K562 (cell line): ENCODE measurements around the gene HAPLN3. TPM values are rescaled to one million over a fixed set of nuclear protein-coding genes. Genes with fewer than 3 reads are reported as not detected.
A peak's percentile ranks its signal among the peaks of the same experiment; 100 is the strongest.

ENCODE experiments used
- ATAC-seq: fragments of 200-7000 bp; cut with Tn5 transposase; 3 replicates; pipeline ENCODE4 v1.9.1; 2020; ENCODE audit warnings: moderate library complexity
- BruUV-seq: library from RNA; stranded (reverse); fragments of 400-500 nt; replicated peaks from 2 replicates; lab custom pipeline; 2021; lab: Mats Ljungman, UMichigan
- CTCF ChIA-PET: fragments of 300-600 bp; formaldehyde crosslinking; extraction: SDS; loops from one replicate; lab custom pipeline; 2021; ENCODE audit warnings: low intra/inter-chr PET ratio; lab: Yijun Ruan, JAX
- POLR2A ChIA-PET: fragments of 300-600, 350-650 bp; sonication (Branson Sonifier 250); formaldehyde crosslinking; extraction: SDS; loops from one replicate; lab custom pipeline; 2021; ENCODE audit warnings: antibody characterized with exemption, inconsistent platforms; lab: Yijun Ruan, JAX
- DNase-seq, 4 experiments: peaks; one replicate each; pipeline versions ENCODE4 v3.0.0 to v3.0.0-alpha.2; 2011 to 2018; ENCODE audit warnings: low spot score in 3 of 4, mixed read lengths in 3 of 4; ENCODE audit errors: extremely low read depth in 1 of 4
- FAIRE-seq: peaks from 2 replicates; lab custom pipeline; 2011; peaks lifted over from hg19 to GRCh38; lab: Jason Lieb, UNC
- H2AFZ ChIP-seq: 2 replicates; pipeline ENCODE4 v1.6.0; 2011; ENCODE audit warnings: low read depth, low read length, control low read depth, inconsistent platforms
- H3K27ac ChIP-seq: fragments of 200-600 bp; 3 replicates; pipeline ENCODE4 v1.8.0; 2011; ENCODE audit warnings: low read depth, mild to moderate bottlenecking, control low read depth, inconsistent platforms, low read length, moderate library complexity, mixed read lengths; ENCODE audit errors: extremely low read depth
- H3K27me3 ChIP-seq, 2 experiments: fragments of 300-600 bp in 1 of 2; 2 replicates in 1 of 2; 3 replicates in 1 of 2; pipeline versions ENCODE4 v1.6.0 to v1.8.0; 2011; ENCODE audit warnings: inconsistent platforms in 2 of 2, low read length in 2 of 2, mild to moderate bottlenecking in 1 of 2, mixed read lengths in 1 of 2, moderate library complexity in 1 of 2; ENCODE audit not compliant: control insufficient read depth in 2 of 2, insufficient read depth in 2 of 2
- H3K36me3 ChIP-seq: fragments of 300-600 bp; 3 replicates; pipeline ENCODE4 v1.8.0; 2011; ENCODE audit warnings: mild to moderate bottlenecking, low read length, inconsistent platforms; ENCODE audit not compliant: control insufficient read depth, insufficient read depth
- H3K4me1 ChIP-seq, 2 experiments: fragments of 200-600 bp in 1 of 2; replicated peaks in 1 of 2; 2 replicates in 1 of 2; 3 replicates in 1 of 2; pipeline versions ENCODE4 v1.5.1 to v1.8.0; 2011; ENCODE audit warnings: inconsistent platforms in 2 of 2, low read length in 2 of 2, mild to moderate bottlenecking in 1 of 2, mixed read lengths in 1 of 2, moderate library complexity in 1 of 2; ENCODE audit not compliant: control insufficient read depth in 2 of 2, insufficient read depth in 2 of 2
- H3K4me2 ChIP-seq: 2 replicates; pipeline ENCODE4 v1.6.1; 2011; ENCODE audit warnings: low read length, control low read depth, inconsistent platforms, mixed read lengths; ENCODE audit not compliant: insufficient read depth
- H3K4me3 ChIP-seq: fragments of 200-600 bp; sonication (generic), shearing (Covaris generic); 2 replicates; pipeline ENCODE4 v1.5.1; 2016; ENCODE audit warnings: control low read depth, inconsistent platforms
- H3K79me2 ChIP-seq: fragments of 200-600 bp; 3 replicates; pipeline ENCODE4 v1.8.0; 2011; ENCODE audit warnings: low read length, inconsistent platforms; ENCODE audit not compliant: control insufficient read depth, insufficient read depth
- H3K9ac ChIP-seq, 2 experiments: 2 replicates each; pipeline versions ENCODE4 v1.6.0 to v1.6.1; 2011; ENCODE audit warnings: low read depth in 2 of 2, low read length in 2 of 2, control low read depth in 1 of 2, inconsistent platforms in 1 of 2, mild to moderate bottlenecking in 1 of 2, mixed read lengths in 1 of 2; ENCODE audit not compliant: insufficient read depth in 1 of 2
- H3K9me1 ChIP-seq: one replicate; pipeline ENCODE4 v1.6.0; 2011; ENCODE audit warnings: inconsistent platforms, mild to moderate bottlenecking, low read length, moderate library complexity; ENCODE audit not compliant: control insufficient read depth, insufficient read depth
- H3K9me3 ChIP-seq: replicated peaks from 2 replicates; pipeline ENCODE4 v1.5.1; 2011; ENCODE audit warnings: low read depth, low read length, inconsistent platforms; ENCODE audit not compliant: control insufficient read depth, insufficient read depth
- H4K20me1 ChIP-seq: replicated peaks from 2 replicates; pipeline ENCODE4 v1.6.1; 2011; ENCODE audit warnings: low read length, inconsistent platforms, mixed read lengths; ENCODE audit not compliant: control insufficient read depth, insufficient read depth
- CEBPZ ChIP-seq: fragments of 150-350 bp; IDR thresholded peaks from 2 replicates; pipeline ENCODE4 v1.6.1; 2014; ENCODE audit warnings: low read depth, mild to moderate bottlenecking, low read length, borderline replicate concordance
- EGR1 ChIP-seq: fragments of 450-650 bp; conservative IDR thresholded peaks from 2 replicates; pipeline ENCODE4 v1.6.1; 2017; ENCODE audit warnings: mild to moderate bottlenecking
- JUN ChIP-seq, 2 experiments: sonication (generic) in 1 of 2; formaldehyde crosslinking in 1 of 2; IDR thresholded peaks; 2 replicates each; pipeline versions ENCODE4 v1.6.1 to v1.8.0; 2012 to 2022; ENCODE audit warnings: borderline replicate concordance in 2 of 2, mild to moderate bottlenecking in 2 of 2, improper control_type of control experiment in 1 of 2, low read depth in 1 of 2, low read length in 1 of 2, missing genetic modification reagents in 1 of 2
- MEIS2 ChIP-seq: fragments of 450-650 bp; IDR thresholded peaks from 2 replicates; pipeline ENCODE4 v1.6.1; 2014; ENCODE audit warnings: mild to moderate bottlenecking; ENCODE audit not compliant: partially characterized antibody
- MTA1 ChIP-seq: fragments of 450-650 bp; IDR thresholded peaks from 2 replicates; pipeline ENCODE4 v1.6.1; 2017; ENCODE audit warnings: borderline replicate concordance
- NCOA2 ChIP-seq, 2 experiments: fragments of 450-650 bp; IDR thresholded peaks; 2 replicates each; pipeline ENCODE4 v1.6.1; 2018; ENCODE audit warnings: mild to moderate bottlenecking in 2 of 2, moderate library complexity in 1 of 2; ENCODE audit not compliant: partially characterized antibody in 2 of 2
- NCOA4 ChIP-seq: fragments of 450-650 bp; IDR thresholded peaks from 2 replicates; pipeline ENCODE4 v1.6.1; 2018; ENCODE audit warnings: mild to moderate bottlenecking; ENCODE audit not compliant: partially characterized antibody
- PHTF2 ChIP-seq: fragments of 250-450 bp; sonication (Bioruptor Pico); IDR thresholded peaks from 2 replicates; pipeline ENCODE4 v1.5.0; 2021; ENCODE audit warnings: mild to moderate bottlenecking
- POLR2G ChIP-seq: fragments of 200-400 bp; formaldehyde crosslinking; IDR thresholded peaks from 2 replicates; pipeline ENCODE4 v1.6.1; 2017; ENCODE audit warnings: low read depth, mild to moderate bottlenecking, antibody characterized with exemption, low read length, moderate library complexity
- POU5F1 ChIP-seq: fragments of 150-350 bp; IDR thresholded peaks from 2 replicates; pipeline ENCODE4 v1.6.1; 2014; ENCODE audit warnings: borderline replicate concordance, low read length, low read depth, mild to moderate bottlenecking; ENCODE audit not compliant: partially characterized antibody
- RBFOX2 ChIP-seq: fragments of 200-400 bp; formaldehyde crosslinking; IDR thresholded peaks from 2 replicates; pipeline ENCODE4 v1.6.1; 2017; ENCODE audit warnings: low read depth, mild to moderate bottlenecking, low read length, moderate library complexity
- SUPT5H ChIP-seq: fragments of 450-650 bp; IDR thresholded peaks from 2 replicates; pipeline ENCODE4 v1.6.1; 2016
- ZHX1 ChIP-seq: fragments of 150-350 bp; conservative IDR thresholded peaks from 2 replicates; pipeline ENCODE4 v1.6.1; 2014; ENCODE audit warnings: low read length
- WGBS: fragments of 100-300 bp; shearing (Covaris generic); methylation state at CpG from one replicate; pipeline ENCODE4 v1.1.6; 2016; ENCODE audit warnings: low coverage, mixed read lengths; ENCODE audit not compliant: insufficient coverage; ENCODE audit errors: missing lambda C conversion rate; 5-methylcytosine and 5-hydroxymethylcytosine counted together
- in situ Hi-C: fragments of 300-500 bp; cut with MboI; formaldehyde crosslinking; loops from 4 replicates; pipeline ENCODE4 v1.15.0; 2018; ENCODE audit warnings: inconsistent platforms, mixed read lengths
- intact Hi-C: fragments of 100-400 bp; cut with micrococcal nuclease; formaldehyde crosslinking; loops from 2 replicates; pipeline ENCODE4 v1.14.2; 2022
- polyA plus RNA-seq, 8 experiments: library from polyadenylated mRNA; depleted of rRNA in 4 of 8; stranded (reverse) in 5 of 8; unstranded in 3 of 8; fragments of >200 nt; fragmentation: Nextera tagmentation in 2 of 8; fragmentation: Illumina TruSeq in 1 of 8; extraction: Ambion mirVana in 2 of 8; extraction: Trizol in 1 of 8; gene quantifications; 2 replicates each; pipeline versions ENCODE4 v1.2.1 to v1.2.3, GENCODE V29; 2011 to 2014; ENCODE audit warnings: inconsistent platforms in 1 of 8, missing spikeins in 1 of 8
- total RNA-seq, 7 experiments: library from RNA; depleted of rRNA in 6 of 7; stranded (reverse); fragments of >200 nt in 6 of 7; fragmentation: Illumina TruSeq in 2 of 7; extraction: Trizol in 2 of 7; gene quantifications; 2 replicates each; pipeline versions ENCODE4 v1.2.1 to v1.2.3, GENCODE V29; 2011 to 2021; ENCODE audit warnings: low replicate concordance in 1 of 7

Gene HAPLN3
- total and polyA plus RNA-seq, 9 of the 15 experiments (the other 6 are each of a cell fraction or from before 2014, with no cell fraction given), result 0.04 to 2.4 (median 0.65) TPM

- 0 out of 2 replicates have a peak, but pooled peaks have one; percentile 6 for TF ChIP-seq EGR1
- no peak for TF ChIP-seq MTA1
- TF ChIP-seq, all 486 proteins: peak for 9
Observed at GRCh38 chr15:88908697-88909621, 13.6 kb upstream of the HAPLN3 start (continued).

GRCh38 chr15:88908123-88908522, 12.8 kb upstream of the HAPLN3 start:
- H3K9me1 ChIP-seq, result peaks cover 3% of the 10 kb centered on the region
- CTCF ChIA-PET, result no interaction called here
- in situ Hi-C loops, result no loop called here
- POLR2A ChIA-PET, result interaction anchor here (0.6 to 1.4 kb wide), 5 partner anchors 93 to 124 kb away, joined by 3 to 5 read pairs (median 3); no protein-coding TSS in a partner anchor
- H3K4me2 ChIP-seq, result no peak overlapping the region
- peaks cover 36% of the 10 kb centered on the region for H3K79me2 ChIP-seq
- no peak overlapping the region for H3K27ac ChIP-seq
- WGBS, result 84% methylated on average over 12 of the region's 12 CpGs
- no peak for DNase-seq
- FAIRE-seq, result no peak
- H3K4me3 ChIP-seq, result no peak overlapping the region
- H2AFZ ChIP-seq, result no peak overlapping the region
- peaks cover 36 to 48% of the 10 kb centered on the region in 2 experiments; a peak in 4 of 5 replicates for H3K4me1 ChIP-seq
- no TSS peak for BruUV-seq
- 0 out of 2 replicates have a peak, but pooled peaks cover 9% of the 10 kb centered on the region for H4K20me1 ChIP-seq
- no peak for ATAC-seq
- no peaks in the 10 kb centered on the region for H3K9me3 ChIP-seq
- H3K9ac ChIP-seq, result no peak overlapping the region
- H3K27me3 ChIP-seq, result no peaks in the 10 kb centered on the region
- peaks cover 78% of the 10 kb centered on the region for H3K36me3 ChIP-seq
- intact Hi-C loops, result no loop called here
- TF ChIP-seq NCOA4 (no peak), RBFOX2 (peak; percentile 56), POU5F1 (no peak), CEBPZ (no peak), NCOA2 (IDR thresholded peaks at IDR 0.05; ENCODE audit: partially characterized antibody in 2 of 2) (no peak), MEIS2 (no peak), JUN (IDR thresholded peaks at IDR 0.05; ENCODE audit: borderline replicate concordance, low read depth, low read length) (no peak), JUN (CRISPR knock-in tag; IDR thresholded peaks at IDR 0.05; ENCODE audit: borderline replicate concordance) (no peak), SUPT5H (no peak), POLR2G (peak; percentile 43), PHTF2 (no peak), ZHX1 (no peak)
